ENCODE results near the gene DROSHA.

The DROSHA gene

GRCh38 chr5:31378838-31379237, 153.1 kb downstream of the DROSHA start:
- H3K27me3 ChIP-seq (ENCODE audit: control insufficient read depth, low read length): no peaks in the 10 kb centered on the region

GRCh38 chr5:31378136-31378535, 153.8 kb downstream of the DROSHA start:
- TF ChIP-seq CTCF (IDR thresholded peaks at IDR 0.05; ENCODE audit: low read depth, low read length, poor library complexity, severe bottlenecking): no peak
- no peak for TF ChIP-seq EZH2phosphoT487 (IDR thresholded peaks at IDR 0.05; ENCODE audit: borderline replicate concordance, low read length)
- no peaks in the 10 kb centered on the region for H3K9me2 ChIP-seq (replicated peaks; ENCODE audit: control insufficient read depth, low read length)

More at GRCh38 chr5:31378838-31379237, 153.1 kb downstream of the DROSHA start:
- Histone ChIP-seq H3K4me3 (ENCODE audit: low read length) (no peak overlapping the region), H3K4me2 (ENCODE audit: low read length) (no peak overlapping the region), H3K36me3 (ENCODE audit: control insufficient read depth, low read length) (no peaks in the 10 kb centered on the region), H3K9me3 (ENCODE audit: control insufficient read depth, insufficient read depth, low read length) (no peaks in the 10 kb centered on the region), H3K27ac (ENCODE audit: low read depth, low read length) (no peak overlapping the region), H3K9me2 (replicated peaks; ENCODE audit: control insufficient read depth, low read length) (no peaks in the 10 kb centered on the region), H3K4me1 (ENCODE audit: control insufficient read depth, low read length) (no peaks in the 10 kb centered on the region), H3K79me2 (ENCODE audit: control insufficient read depth, low read length) (no peaks in the 10 kb centered on the region), H4K20me1 (ENCODE audit: control insufficient read depth, insufficient read depth, low read depth, low read length) (no peaks in the 10 kb centered on the region), H3F3A (ENCODE audit: control insufficient read depth, insufficient read depth) (no peaks in the 10 kb centered on the region)
- TF ChIP-seq EZH2phosphoT487 (IDR thresholded peaks at IDR 0.05; ENCODE audit: borderline replicate concordance, low read length): no peak
- TF ChIP-seq CTCF (IDR thresholded peaks at IDR 0.05; ENCODE audit: low read depth, low read length, poor library complexity, severe bottlenecking): no peak

GRCh38 chr5:31377274-31377946, 154.5 kb downstream of the DROSHA start:
- H3K4me3 ChIP-seq (ENCODE audit: low read length): no peak overlapping the region
- no peaks in the 10 kb centered on the region for H3K27me3 ChIP-seq (ENCODE audit: control insufficient read depth, low read length)
- H3F3A ChIP-seq (ENCODE audit: control insufficient read depth, insufficient read depth): no peaks in the 10 kb centered on the region
- H3K9me3 ChIP-seq (ENCODE audit: control insufficient read depth, insufficient read depth, low read length): no peaks in the 10 kb centered on the region
- H4K20me1 ChIP-seq (ENCODE audit: control insufficient read depth, insufficient read depth, low read depth, low read length): no peaks in the 10 kb centered on the region
- no peaks in the 10 kb centered on the region for H3K9me2 ChIP-seq (replicated peaks; ENCODE audit: control insufficient read depth, low read length)
- H3K79me2 ChIP-seq (ENCODE audit: control insufficient read depth, low read length): no peaks in the 10 kb centered on the region
- no peaks in the 10 kb centered on the region for H3K4me1 ChIP-seq (ENCODE audit: control insufficient read depth, low read length)
- no peak for TF ChIP-seq CTCF (IDR thresholded peaks at IDR 0.05; ENCODE audit: low read depth, low read length, poor library complexity, severe bottlenecking)
- no peak for TF ChIP-seq EZH2phosphoT487 (IDR thresholded peaks at IDR 0.05; ENCODE audit: borderline replicate concordance, low read length)
- no peaks in the 10 kb centered on the region for H3K36me3 ChIP-seq (ENCODE audit: control insufficient read depth, low read length)
- no peak overlapping the region for H3K27ac ChIP-seq (ENCODE audit: low read depth, low read length)
- no peak overlapping the region for H3K4me2 ChIP-seq (ENCODE audit: low read length)

More at GRCh38 chr5:31378136-31378535, 153.8 kb downstream of the DROSHA start:
- Histone ChIP-seq H3K4me3 (ENCODE audit: low read length) (no peak overlapping the region), H3K27me3 (ENCODE audit: control insufficient read depth, low read length) (no peaks in the 10 kb centered on the region), H3K4me1 (ENCODE audit: control insufficient read depth, low read length) (no peaks in the 10 kb centered on the region), H4K20me1 (ENCODE audit: control insufficient read depth, insufficient read depth, low read depth, low read length) (no peaks in the 10 kb centered on the region), H3K79me2 (ENCODE audit: control insufficient read depth, low read length) (no peaks in the 10 kb centered on the region), H3K4me2 (ENCODE audit: low read length) (no peak overlapping the region), H3F3A (ENCODE audit: control insufficient read depth, insufficient read depth) (no peaks in the 10 kb centered on the region), H3K9me3 (ENCODE audit: control insufficient read depth, insufficient read depth, low read length) (no peaks in the 10 kb centered on the region), H3K36me3 (ENCODE audit: control insufficient read depth, low read length) (no peaks in the 10 kb centered on the region), H3K27ac (ENCODE audit: low read depth, low read length) (no peak overlapping the region)
